DOHH2 (cell line): ENCODE results near the gene CCDC83.

Experiments used
- H3F3A ChIP-seq: fragments of 200-600 bp; sonication (generic), shearing (Covaris generic); 2 replicates; pipeline ENCODE4 v1.6.0; 2016; ENCODE audit warnings: antibody characterized with exemption, mild to moderate bottlenecking; ENCODE audit not compliant: control insufficient read depth, insufficient read depth
- H3K27ac ChIP-seq: fragments of 200-600 bp; sonication (generic); 2 replicates; pipeline ENCODE4 v1.5.1; 2014; ENCODE audit warnings: low read depth, mild to moderate bottlenecking, low read length, moderate library complexity
- H3K27me3 ChIP-seq: fragments of 200-600 bp; sonication (generic); 2 replicates; pipeline ENCODE4 v1.6.1; 2014; ENCODE audit warnings: mild to moderate bottlenecking, low read length, mixed read lengths; ENCODE audit not compliant: control insufficient read depth
- H3K36me3 ChIP-seq: fragments of 200-600 bp; sonication (generic); 2 replicates; pipeline ENCODE4 v1.6.1; 2014; ENCODE audit warnings: mild to moderate bottlenecking, low read length, moderate library complexity, mixed read lengths; ENCODE audit not compliant: control insufficient read depth
- H3K4me1 ChIP-seq: fragments of 200-600 bp; sonication (generic); 2 replicates; pipeline ENCODE4 v1.6.1; 2014; ENCODE audit warnings: mild to moderate bottlenecking, low read length, mixed read lengths; ENCODE audit not compliant: control insufficient read depth
- H3K4me2 ChIP-seq: fragments of 200-600 bp; sonication (generic); 2 replicates; pipeline ENCODE4 v1.6.0; 2014; ENCODE audit warnings: mild to moderate bottlenecking, low read length, moderate library complexity
- H3K4me3 ChIP-seq: fragments of 200-600 bp; sonication (generic); 2 replicates; pipeline ENCODE4 v1.5.1; 2014; ENCODE audit warnings: mild to moderate bottlenecking, low read length, mixed read lengths
- H3K79me2 ChIP-seq: fragments of 200-600 bp; sonication (generic); 2 replicates; pipeline ENCODE4 v1.6.1; 2014; ENCODE audit warnings: mild to moderate bottlenecking, low read length, mixed read lengths; ENCODE audit not compliant: control insufficient read depth
- H3K9me2 ChIP-seq: fragments of 200-600 bp; sonication (generic); replicated peaks from 2 replicates; pipeline ENCODE4 v1.6.1; 2014; ENCODE audit warnings: mild to moderate bottlenecking, low read length, mixed read lengths; ENCODE audit not compliant: control insufficient read depth
- H3K9me3 ChIP-seq: fragments of 200-600 bp; sonication (generic); 2 replicates; pipeline ENCODE4 v1.6.1; 2014; ENCODE audit warnings: antibody characterized with exemption, low read length, mixed read lengths; ENCODE audit not compliant: control insufficient read depth, insufficient read depth
- H4K20me1 ChIP-seq: fragments of 200-600 bp; sonication (generic); 2 replicates; pipeline ENCODE4 v1.6.0; 2014; ENCODE audit warnings: low read depth, mild to moderate bottlenecking, antibody characterized with exemption, low read length, moderate library complexity; ENCODE audit not compliant: control insufficient read depth, insufficient read depth
- EZH2phosphoT487 ChIP-seq: fragments of 200-600 bp; sonication (generic); IDR thresholded peaks from 2 replicates; pipeline ENCODE4 v1.6.1; 2017; ENCODE audit warnings: borderline replicate concordance, mild to moderate bottlenecking, antibody characterized with exemption, low read length, moderate library complexity, mixed read lengths
- TF ChIP-seq, protein P1 (sequence below): fragments of 200-600 bp; sonication (generic); IDR thresholded peaks from one replicate; pipeline ENCODE4 v1.5.1; 2014; ENCODE audit warnings: antibody characterized with exemption, mild to moderate bottlenecking, low read depth, low read length; ENCODE audit not compliant: poor library complexity, severe bottlenecking

CCDC83 gene

DNA sequence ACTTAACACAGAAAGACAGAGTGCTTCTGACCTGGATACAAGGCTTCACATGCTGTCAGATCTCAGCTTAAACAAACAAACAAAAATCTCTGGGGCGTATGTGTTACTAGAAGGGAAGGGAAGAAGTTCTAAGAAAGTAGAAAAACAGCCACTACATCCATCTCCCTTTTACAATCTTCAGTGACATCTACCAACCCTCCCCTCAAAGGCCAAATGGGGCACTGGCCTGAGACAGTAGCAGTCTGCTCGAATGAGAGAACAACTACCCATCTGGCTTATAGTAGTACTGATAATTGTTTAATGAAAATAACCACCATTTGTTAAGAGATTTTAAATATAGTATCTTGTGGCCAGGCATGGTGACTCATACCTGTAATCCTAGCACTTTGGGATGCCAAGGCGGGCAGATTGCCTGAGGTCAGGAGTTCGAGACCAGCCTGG is 29.4 kb downstream of the CCDC83 start:
- H3K9me2 ChIP-seq, result no peaks in the 10 kb centered on the region; the same call in 1 of the 2 replicates
- H3K4me3 ChIP-seq, result no peak overlapping the region
- no peaks in the 10 kb centered on the region for H3K79me2 ChIP-seq
- H3F3A ChIP-seq, result no peaks in the 10 kb centered on the region
- no peaks in the 10 kb centered on the region for H4K20me1 ChIP-seq
- no peaks in the 10 kb centered on the region for H3K36me3 ChIP-seq
- H3K4me2 ChIP-seq, result no peak overlapping the region
- no peak for TF ChIP-seq EZH2phosphoT487
- TF ChIP-seq, protein P1, sequence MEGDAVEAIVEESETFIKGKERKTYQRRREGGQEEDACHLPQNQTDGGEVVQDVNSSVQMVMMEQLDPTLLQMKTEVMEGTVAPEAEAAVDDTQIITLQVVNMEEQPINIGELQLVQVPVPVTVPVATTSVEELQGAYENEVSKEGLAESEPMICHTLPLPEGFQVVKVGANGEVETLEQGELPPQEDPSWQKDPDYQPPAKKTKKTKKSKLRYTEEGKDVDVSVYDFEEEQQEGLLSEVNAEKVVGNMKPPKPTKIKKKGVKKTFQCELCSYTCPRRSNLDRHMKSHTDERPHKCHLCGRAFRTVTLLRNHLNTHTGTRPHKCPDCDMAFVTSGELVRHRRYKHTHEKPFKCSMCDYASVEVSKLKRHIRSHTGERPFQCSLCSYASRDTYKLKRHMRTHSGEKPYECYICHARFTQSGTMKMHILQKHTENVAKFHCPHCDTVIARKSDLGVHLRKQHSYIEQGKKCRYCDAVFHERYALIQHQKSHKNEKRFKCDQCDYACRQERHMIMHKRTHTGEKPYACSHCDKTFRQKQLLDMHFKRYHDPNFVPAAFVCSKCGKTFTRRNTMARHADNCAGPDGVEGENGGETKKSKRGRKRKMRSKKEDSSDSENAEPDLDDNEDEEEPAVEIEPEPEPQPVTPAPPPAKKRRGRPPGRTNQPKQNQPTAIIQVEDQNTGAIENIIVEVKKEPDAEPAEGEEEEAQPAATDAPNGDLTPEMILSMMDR, result no peak
- no peaks in the 10 kb centered on the region for H3K9me3 ChIP-seq
- no peaks in the 10 kb centered on the region for H3K4me1 ChIP-seq
- peaks cover 3% of the 10 kb centered on the region; the same call in 1 of the 2 replicates for H3K27me3 ChIP-seq
- H3K27ac ChIP-seq, result no peak overlapping the region

DNA sequence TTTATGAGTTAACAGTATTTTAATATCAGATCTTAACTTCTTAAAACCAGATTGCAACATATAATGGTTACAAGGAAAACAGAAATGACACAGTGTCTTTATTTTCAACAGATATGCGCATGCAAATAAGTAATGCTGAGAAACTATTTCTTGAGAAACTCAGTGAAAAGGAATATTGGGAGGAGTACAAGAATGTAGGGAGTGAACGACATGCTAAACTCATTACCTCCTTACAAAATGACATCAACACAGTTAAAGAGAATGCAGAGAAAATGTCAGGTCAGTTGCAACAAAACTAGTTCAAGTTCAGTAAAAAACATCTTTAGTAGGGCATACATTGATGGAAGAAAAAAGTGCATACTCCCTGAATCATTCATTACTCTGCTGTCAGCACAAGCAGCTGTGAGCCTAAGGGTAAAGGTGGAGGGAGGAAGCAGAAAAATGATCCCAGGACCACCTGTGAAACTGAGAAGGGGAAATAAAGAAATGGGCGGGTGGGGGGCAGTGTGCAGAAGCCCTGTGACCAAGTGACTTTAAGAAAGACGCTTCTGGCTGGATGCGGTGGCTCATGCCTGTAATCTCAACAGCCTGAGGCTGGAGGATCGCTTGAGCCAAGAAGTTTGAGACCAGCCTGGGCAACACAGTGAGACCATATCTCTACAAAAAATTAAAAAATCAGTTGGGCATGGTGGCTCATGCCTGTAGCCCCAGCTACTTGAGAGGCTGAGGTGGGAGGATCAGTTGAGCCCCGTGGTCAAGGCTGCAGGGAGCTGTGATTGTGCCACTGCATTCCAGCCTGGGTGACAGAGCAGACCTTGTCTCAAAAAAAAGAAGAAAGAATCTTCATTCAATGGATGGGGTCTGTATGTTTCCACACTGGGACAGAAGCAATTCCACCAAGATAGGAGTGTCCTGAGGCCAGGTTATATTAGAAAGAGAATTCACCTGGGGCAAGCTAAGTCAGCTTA is 31.2 kb downstream of the CCDC83 start:
- H3K4me2 ChIP-seq, result no peak overlapping the region
- H3K27ac ChIP-seq, result no peak overlapping the region
- H3K4me3 ChIP-seq, result no peak overlapping the region
- H3K4me1 ChIP-seq, result no peaks in the 10 kb centered on the region
- peaks cover 3% of the 10 kb centered on the region; the same call in 1 of the 2 replicates for H3K27me3 ChIP-seq
- TF ChIP-seq, protein P1, result no peak
- no peak for TF ChIP-seq EZH2phosphoT487
- no peaks in the 10 kb centered on the region for H3K36me3 ChIP-seq
- H3K9me3 ChIP-seq, result no peaks in the 10 kb centered on the region
- no peaks in the 10 kb centered on the region; the same call in 1 of the 2 replicates for H3K9me2 ChIP-seq
- no peaks in the 10 kb centered on the region for H3K79me2 ChIP-seq
- no peaks in the 10 kb centered on the region for H4K20me1 ChIP-seq
- no peaks in the 10 kb centered on the region for H3F3A ChIP-seq

DNA sequence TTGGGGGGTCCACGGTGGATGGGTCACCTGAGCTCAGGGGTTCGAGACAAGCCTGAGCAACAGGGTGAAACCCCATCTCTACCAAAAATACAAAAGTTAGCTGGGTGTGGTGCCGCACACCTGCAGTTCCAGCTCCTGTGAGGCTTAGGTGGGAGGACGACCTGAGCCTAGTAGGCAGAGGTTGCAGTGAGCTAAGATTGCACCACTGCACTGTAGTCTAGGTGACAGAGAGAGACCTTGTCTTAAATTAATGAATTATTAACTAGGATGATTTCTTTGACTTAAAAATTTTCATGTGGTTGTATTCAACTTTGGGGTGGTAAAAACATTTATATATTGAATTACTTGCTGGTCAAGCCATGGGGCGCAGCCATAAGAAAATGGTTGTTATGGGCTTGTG is 33.9 kb downstream of the CCDC83 start:
- Histone ChIP-seq H3K27ac (no peak overlapping the region), H3K9me2 (no peaks in the 10 kb centered on the region), H3F3A (no peaks in the 10 kb centered on the region), H4K20me1 (no peaks in the 10 kb centered on the region), H3K27me3 (peaks cover 6% of the 10 kb centered on the region; the same call in 1 of the 2 replicates), H3K4me2 (no peak overlapping the region), H3K36me3 (no peaks in the 10 kb centered on the region), H3K9me3 (no peaks in the 10 kb centered on the region), H3K4me1 (no peaks in the 10 kb centered on the region), H3K79me2 (no peaks in the 10 kb centered on the region), H3K4me3 (no peak overlapping the region)
- no peak for TF ChIP-seq EZH2phosphoT487
- TF ChIP-seq, protein P1, result no peak
